ENCODE data around the gene GNG7. TPM values are rescaled to one million over a fixed set of nuclear protein-coding genes. Genes with fewer than 3 reads are reported as not detected.

Gene GNG7
- polyA plus RNA-seq, 1 experiment = 0.57 TPM

- Histone ChIP-seq H3K27me3 (ENCODE audit: control insufficient read depth, insufficient read depth, low read length) (no peaks in the 10 kb centered on the region), H3K4me3 (ENCODE audit: low read depth, low read length) (peak overlapping the region; percentile 73), H3K9me3 (ENCODE audit: control insufficient read depth, insufficient read depth, low read length) (no peaks in the 10 kb centered on the region; the same call in 1 of the 2 replicates), H3K27ac (ENCODE audit: low read depth, low read length) (no peak overlapping the region)
- peak; percentile 25 for TF ChIP-seq CTCF (IDR thresholded peaks at IDR 0.05; ENCODE audit: low read depth, low read length)
- CTCF ChIA-PET = interaction anchor here (0.7 to 1.7 kb wide), 2 partner anchors 126 to 149 kb away, joined by 5 to 12 read pairs; no protein-coding TSS in a partner anchor
- no peak for DNase-seq (ENCODE audit: low read depth, low spot score)
- POLR2A ChIA-PET = interaction anchor here (0.6 to 3.5 kb wide), 2 partner anchors 15 to 81 kb away, joined by 4 to 38 read pairs; partner anchors contain the start of gene GADD45B
These were observed 240.5 kb downstream of the GNG7 start for GRCh38 chr19:2461751-2462634.

Small RNAs within 50 kb of the gene (small RNA-seq; reads per million reads assigned to genes)
- gene MIR7850 (ENCODE audit: insufficient read length, low read depth) = not detected
- not detected for gene RN7SL121P (ENCODE audit: insufficient read length, low read depth)
- not detected for gene RNU6-993P (ENCODE audit: insufficient read length, low read depth)

Other genes with a start within 250 kb of the GNG7 start
- gene LMNB2, start 245.7 kb downstream of the GNG7 start, polyA plus RNA-seq (2011; rRNA removed) = 49.5 and 54.3 TPM in 2 replicates
- gene GADD45B, start 226.6 kb downstream of the GNG7 start, polyA plus RNA-seq (2011; rRNA removed) = 18.5 and 24.8 TPM in 2 replicates
- gene DIRAS1, start 18.7 kb upstream of the GNG7 start, polyA plus RNA-seq (2011; rRNA removed) = 12.5 and 13.5 TPM in 2 replicates
- gene SLC39A3, start 37.3 kb upstream of the GNG7 start, polyA plus RNA-seq (2011; rRNA removed) = 27.9 and 37.4 TPM in 2 replicates
- gene SGTA, start 80.6 kb upstream of the GNG7 start, polyA plus RNA-seq (2011; rRNA removed) = 44.0 and 56.5 TPM in 2 replicates
- 35.4 and 45.6 TPM in 2 replicates for gene THOP1, start 82.8 kb upstream of the GNG7 start, polyA plus RNA-seq (2011; rRNA removed)
- gene ZNF554, start 117.2 kb upstream of the GNG7 start, polyA plus RNA-seq (2011; rRNA removed) = 1.8 and 2.0 TPM in 2 replicates
- gene ZNF555, start 138.8 kb upstream of the GNG7 start, polyA plus RNA-seq (2011; rRNA removed) = 6.2 and 7.1 TPM in 2 replicates
- gene ZNF556, start 164.6 kb upstream of the GNG7 start, polyA plus RNA-seq (2011; rRNA removed) = not detected in 2 replicates
- 2.3 and 2.4 TPM in 2 replicates for gene ZNF57, start 198.2 kb upstream of the GNG7 start, polyA plus RNA-seq (2011; rRNA removed)
- 3.6 TPM in 2 replicates for gene ZNF77, start 242.3 kb upstream of the GNG7 start, polyA plus RNA-seq (2011; rRNA removed)